OCI-LY1 (cell line): ENCODE measurements around the gene PHF2.
A peak's percentile ranks its signal among the peaks of the same experiment; 100 is the strongest.

Source experiments
- H2AFZ ChIP-seq: fragments of 200-600 bp; sonication (generic), shearing (Covaris generic); 2 replicates; pipeline ENCODE4 v1.6.0; 2014; ENCODE audit warnings: antibody characterized with exemption, mild to moderate bottlenecking, low read length
- H3F3A ChIP-seq: fragments of 200-600 bp; sonication (generic), shearing (Covaris generic); 2 replicates; pipeline ENCODE4 v1.6.0; 2014; ENCODE audit warnings: mild to moderate bottlenecking, antibody characterized with exemption, low read length, moderate library complexity; ENCODE audit not compliant: insufficient read depth
- H3K27ac ChIP-seq: fragments of 200-600 bp; sonication (generic); 2 replicates; pipeline ENCODE4 v1.5.1; 2014; ENCODE audit warnings: low read length, mixed run types, mild to moderate bottlenecking, low read depth; ENCODE audit not compliant: poor library complexity, severe bottlenecking
- H3K27me3 ChIP-seq: fragments of 200-600 bp; sonication (generic); 2 replicates; pipeline ENCODE4 v1.6.0; 2014; ENCODE audit warnings: antibody characterized with exemption, mild to moderate bottlenecking, low read length, moderate library complexity; ENCODE audit not compliant: insufficient read depth
- H3K36me3 ChIP-seq: fragments of 200-600 bp; sonication (generic); 2 replicates; pipeline ENCODE4 v1.6.1; 2014; ENCODE audit warnings: mild to moderate bottlenecking, antibody characterized with exemption, low read length, moderate library complexity, mixed read lengths; ENCODE audit not compliant: insufficient read depth
- H3K4me1 ChIP-seq: fragments of 200-600 bp; sonication (generic); 2 replicates; pipeline ENCODE4 v1.5.1; 2014; ENCODE audit warnings: mild to moderate bottlenecking, low read length, moderate library complexity; ENCODE audit not compliant: insufficient read depth, severe bottlenecking
- H3K4me2 ChIP-seq: fragments of 200-600 bp; sonication (generic), shearing (Covaris generic); 2 replicates; pipeline ENCODE4 v1.6.1; 2014; ENCODE audit warnings: low read length
- H3K4me3 ChIP-seq: fragments of 200-600 bp; sonication (generic); 2 replicates; pipeline ENCODE4 v1.5.1; 2014; ENCODE audit warnings: low read length, low read depth, mild to moderate bottlenecking, mixed read lengths; ENCODE audit not compliant: poor library complexity, severe bottlenecking
- H3K79me2 ChIP-seq: fragments of 200-600 bp; shearing (Covaris generic); 2 replicates; pipeline ENCODE4 v1.6.1; 2016; ENCODE audit warnings: mixed run types, low read length, mixed read lengths; ENCODE audit not compliant: insufficient read depth
- H3K9ac ChIP-seq: fragments of 200-600 bp; sonication (generic), shearing (Covaris generic); 2 replicates; pipeline ENCODE4 v1.6.1; 2014; ENCODE audit warnings: mild to moderate bottlenecking, low read length, mixed read lengths
- H3K9me2 ChIP-seq: fragments of 200-600 bp; sonication (generic), shearing (Covaris generic); 2 replicates; pipeline ENCODE4 v1.6.1; 2014; ENCODE audit warnings: low read depth, mild to moderate bottlenecking, low read length, mixed read lengths
- H3K9me3 ChIP-seq: fragments of 200-600 bp; shearing (Covaris generic); 2 replicates; pipeline ENCODE4 v1.6.1; 2014; ENCODE audit warnings: low read length, mixed read lengths
- H4K20me1 ChIP-seq: fragments of 200-600 bp; sonication (generic), shearing (Covaris generic); 2 replicates; pipeline ENCODE4 v1.6.0; 2016; ENCODE audit warnings: mild to moderate bottlenecking, low read length; ENCODE audit not compliant: insufficient read depth
- CTCF ChIP-seq: fragments of 200-600 bp; sonication (generic), shearing (Covaris generic); IDR thresholded peaks from 2 replicates; pipeline ENCODE4 v1.5.1; 2017; ENCODE audit warnings: mild to moderate bottlenecking, antibody characterized with exemption, low read length, moderate library complexity, mixed read lengths
- EZH2 ChIP-seq: fragments of 200-600 bp; sonication (generic), shearing (Covaris generic); IDR thresholded peaks from 2 replicates; pipeline ENCODE4 v1.8.0; 2017; ENCODE audit warnings: borderline replicate concordance, mixed run types, mild to moderate bottlenecking, antibody characterized with exemption, low read length, moderate library complexity, mixed read lengths

Gene PHF2

GRCh38 chr9:93701494-93702218, 125.3 kb downstream of the PHF2 start:
- H3K4me1 ChIP-seq, result no peaks in the 10 kb centered on the region
- no peak overlapping the region for H2AFZ ChIP-seq
- no peak overlapping the region for H3K27ac ChIP-seq
- no peaks in the 10 kb centered on the region for H3K79me2 ChIP-seq
- H3K4me3 ChIP-seq, result no peak overlapping the region
- H3K27me3 ChIP-seq, result no peaks in the 10 kb centered on the region
- H3K9ac ChIP-seq, result no peak overlapping the region
- H3K4me2 ChIP-seq, result no peak overlapping the region
- H3K9me2 ChIP-seq, result no peaks in the 10 kb centered on the region
- no peak for TF ChIP-seq CTCF
- TF ChIP-seq EZH2, result no peak
- H3F3A ChIP-seq, result no peaks in the 10 kb centered on the region
- no peaks in the 10 kb centered on the region for H3K36me3 ChIP-seq
- H4K20me1 ChIP-seq, result no peaks in the 10 kb centered on the region
- H3K9me3 ChIP-seq, result no peaks in the 10 kb centered on the region

GRCh38 chr9:93702261-93702660, 125.9 kb downstream of the PHF2 start:
- no peaks in the 10 kb centered on the region for H3K36me3 ChIP-seq
- no peaks in the 10 kb centered on the region for H3K79me2 ChIP-seq
- H3K27me3 ChIP-seq, result no peaks in the 10 kb centered on the region
- H4K20me1 ChIP-seq, result no peaks in the 10 kb centered on the region
- no peak overlapping the region for H3K4me3 ChIP-seq
- H3K9me3 ChIP-seq, result no peaks in the 10 kb centered on the region
- no peak overlapping the region for H2AFZ ChIP-seq
- no peak overlapping the region for H3K9ac ChIP-seq
- H3K27ac ChIP-seq, result no peak overlapping the region
- H3F3A ChIP-seq, result no peaks in the 10 kb centered on the region
- H3K9me2 ChIP-seq, result no peaks in the 10 kb centered on the region
- H3K4me2 ChIP-seq, result no peak overlapping the region
- no peaks in the 10 kb centered on the region for H3K4me1 ChIP-seq
- TF ChIP-seq EZH2 (no peak), CTCF (0 out of 2 replicates have a peak, but pooled peaks have one; percentile 20)

GRCh38 chr9:93708289-93708986, 132.1 kb downstream of the PHF2 start:
- Histone ChIP-seq H3F3A (no peaks in the 10 kb centered on the region), H3K4me1 (no peaks in the 10 kb centered on the region), H3K9me2 (no peaks in the 10 kb centered on the region), H3K4me2 (no peak overlapping the region), H3K9me3 (no peaks in the 10 kb centered on the region), H3K4me3 (no peak overlapping the region), H3K9ac (no peak overlapping the region), H3K27ac (no peak overlapping the region), H3K36me3 (no peaks in the 10 kb centered on the region), H2AFZ (no peak overlapping the region), H3K27me3 (no peaks in the 10 kb centered on the region), H3K79me2 (no peaks in the 10 kb centered on the region), H4K20me1 (no peaks in the 10 kb centered on the region)
- TF ChIP-seq EZH2 (no peak), CTCF (no peak)
